ENCODE data around the gene LRRC42. TPM values are rescaled to one million over a fixed set of nuclear protein-coding genes. Genes with fewer than 3 reads are reported as not detected.
"Not testable (repeated sequence)": the region's sequence is repeated elsewhere in the genome, so short reads cannot be mapped to it uniquely, and the experiment has no call there.

LRRC42 gene
- total and polyA plus RNA-seq, 4 donors, result 9.8 to 14.8 (median 10.9) TPM

DNA sequence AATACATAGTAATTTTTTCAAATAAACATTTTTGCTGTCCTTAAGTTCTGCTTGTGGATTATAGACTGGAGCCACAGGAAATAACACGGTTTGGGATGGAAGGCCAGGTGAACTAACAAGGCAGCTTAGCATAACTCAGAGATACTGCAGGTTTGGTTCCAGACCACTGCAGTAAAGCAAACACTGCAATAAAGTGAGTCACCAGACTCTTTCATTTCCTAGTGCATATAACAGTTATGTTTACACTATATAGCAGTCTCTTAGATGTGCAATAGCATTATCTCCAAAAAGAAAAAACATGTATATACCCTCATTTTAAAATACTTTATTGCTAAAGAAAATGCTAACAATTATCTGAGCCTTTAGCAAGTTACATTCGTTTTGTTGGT lies 22.0 kb downstream of the LRRC42 start:
- Histone ChIP-seq H3K9ac (ENCODE audit: low read depth in 1 of 2, low read length in 2 of 2) (no peak overlapping the region), H3K4me3 (ENCODE audit: low read depth in 1 of 3, low read length in 3 of 3) (no peak overlapping the region), H3K27me3 (ENCODE audit: control insufficient read depth in 4 of 4, insufficient read depth in 4 of 4, low read length in 3 of 4) (no peaks in the 10 kb centered on the region), H3K4me1 (ENCODE audit: control insufficient read depth in 4 of 4, insufficient read depth in 4 of 4, low read length in 3 of 4) (peaks cover 7 to 29% (median 23%) of the 10 kb centered on the region in 4 donors), H3K9me3 (ENCODE audit: control insufficient read depth in 4 of 4, low read length in 3 of 4) (no peaks in the 10 kb centered on the region), H3K27ac (ENCODE audit: low read depth in 1 of 2, low read length in 2 of 2) (no peak overlapping the region), H3K36me3 (ENCODE audit: control insufficient read depth in 4 of 4, insufficient read depth in 3 of 4, low read depth in 1 of 4, low read length in 3 of 4) (peaks cover 5 to 10% (median 8%) of the 10 kb centered on the region in 4 donors)
- TF ChIP-seq JUND (IDR thresholded peaks at IDR 0.05), result peak in 1 of 2 donors; percentile 15
- TF ChIP-seq, protein P1, sequence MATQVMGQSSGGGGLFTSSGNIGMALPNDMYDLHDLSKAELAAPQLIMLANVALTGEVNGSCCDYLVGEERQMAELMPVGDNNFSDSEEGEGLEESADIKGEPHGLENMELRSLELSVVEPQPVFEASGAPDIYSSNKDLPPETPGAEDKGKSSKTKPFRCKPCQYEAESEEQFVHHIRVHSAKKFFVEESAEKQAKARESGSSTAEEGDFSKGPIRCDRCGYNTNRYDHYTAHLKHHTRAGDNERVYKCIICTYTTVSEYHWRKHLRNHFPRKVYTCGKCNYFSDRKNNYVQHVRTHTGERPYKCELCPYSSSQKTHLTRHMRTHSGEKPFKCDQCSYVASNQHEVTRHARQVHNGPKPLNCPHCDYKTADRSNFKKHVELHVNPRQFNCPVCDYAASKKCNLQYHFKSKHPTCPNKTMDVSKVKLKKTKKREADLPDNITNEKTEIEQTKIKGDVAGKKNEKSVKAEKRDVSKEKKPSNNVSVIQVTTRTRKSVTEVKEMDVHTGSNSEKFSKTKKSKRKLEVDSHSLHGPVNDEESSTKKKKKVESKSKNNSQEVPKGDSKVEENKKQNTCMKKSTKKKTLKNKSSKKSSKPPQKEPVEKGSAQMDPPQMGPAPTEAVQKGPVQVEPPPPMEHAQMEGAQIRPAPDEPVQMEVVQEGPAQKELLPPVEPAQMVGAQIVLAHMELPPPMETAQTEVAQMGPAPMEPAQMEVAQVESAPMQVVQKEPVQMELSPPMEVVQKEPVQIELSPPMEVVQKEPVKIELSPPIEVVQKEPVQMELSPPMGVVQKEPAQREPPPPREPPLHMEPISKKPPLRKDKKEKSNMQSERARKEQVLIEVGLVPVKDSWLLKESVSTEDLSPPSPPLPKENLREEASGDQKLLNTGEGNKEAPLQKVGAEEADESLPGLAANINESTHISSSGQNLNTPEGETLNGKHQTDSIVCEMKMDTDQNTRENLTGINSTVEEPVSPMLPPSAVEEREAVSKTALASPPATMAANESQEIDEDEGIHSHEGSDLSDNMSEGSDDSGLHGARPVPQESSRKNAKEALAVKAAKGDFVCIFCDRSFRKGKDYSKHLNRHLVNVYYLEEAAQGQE (IDR thresholded peaks at IDR 0.05), result no peak
- no peak for DNase-seq (ENCODE audit: low spot score)
- 52% methylated on average over 2 of the region's 2 CpGs for WGBS

- not testable (repeated sequence) for H3K36me3 ChIP-seq (ENCODE audit: control insufficient read depth in 4 of 4, insufficient read depth in 3 of 4, low read depth in 1 of 4, low read length in 3 of 4); H3K27me3 ChIP-seq (ENCODE audit: control insufficient read depth in 4 of 4, insufficient read depth in 4 of 4, low read length in 3 of 4); H3K9me3 ChIP-seq (ENCODE audit: control insufficient read depth in 4 of 4, low read length in 3 of 4); H3K9ac ChIP-seq (ENCODE audit: low read depth in 1 of 2, low read length in 2 of 2); H3K4me3 ChIP-seq (ENCODE audit: low read depth in 1 of 3, low read length in 3 of 3); H3K27ac ChIP-seq (ENCODE audit: low read depth in 1 of 2, low read length in 2 of 2); DNase-seq (ENCODE audit: low spot score)
- H3K4me1 ChIP-seq (ENCODE audit: control insufficient read depth in 4 of 4, insufficient read depth in 4 of 4, low read length in 3 of 4), result peaks cover 7 to 29% (median 23%) of the 10 kb centered on the region in 4 donors
- 96% methylated on average over 2 of the region's 2 CpGs for WGBS
Measured at GRCh38 chr1:53969323-53969722, 23.2 kb downstream of the LRRC42 start.

DNA sequence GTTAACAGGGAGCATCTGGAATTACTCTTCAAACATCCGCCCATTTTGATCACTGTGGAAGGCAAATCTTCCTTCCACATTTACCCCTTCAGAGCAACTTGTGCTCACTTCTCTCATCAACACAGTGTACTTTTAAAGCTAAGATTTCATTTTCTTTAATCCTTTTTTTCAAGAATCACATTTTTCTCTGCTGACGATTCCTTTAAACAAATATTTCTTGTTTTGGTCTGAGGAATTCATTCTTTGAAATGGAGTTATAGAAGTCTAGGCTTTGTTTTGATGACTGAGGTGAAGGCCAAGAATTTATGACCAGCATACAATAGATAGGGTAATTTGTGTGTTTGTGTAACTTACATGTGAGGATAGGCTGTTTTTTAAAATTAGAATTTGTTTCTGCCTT lies 25.6 kb downstream of the LRRC42 start:
- H3K36me3 ChIP-seq (ENCODE audit: control insufficient read depth in 4 of 4, insufficient read depth in 3 of 4, low read depth in 1 of 4, low read length in 3 of 4), result peaks cover 2 to 6% (median 3%) of the 10 kb centered on the region in 4 donors
- H3K27me3 ChIP-seq (ENCODE audit: control insufficient read depth in 4 of 4, insufficient read depth in 4 of 4, low read length in 3 of 4), result no peaks in the 10 kb centered on the region
- H3K4me1 ChIP-seq (ENCODE audit: control insufficient read depth in 4 of 4, insufficient read depth in 4 of 4, low read length in 3 of 4), result peaks cover 6 to 19% (median 14%) of the 10 kb centered on the region in 4 donors
- 88% methylated on average over 2 of the region's 2 CpGs for WGBS
- TF ChIP-seq, protein P2, sequence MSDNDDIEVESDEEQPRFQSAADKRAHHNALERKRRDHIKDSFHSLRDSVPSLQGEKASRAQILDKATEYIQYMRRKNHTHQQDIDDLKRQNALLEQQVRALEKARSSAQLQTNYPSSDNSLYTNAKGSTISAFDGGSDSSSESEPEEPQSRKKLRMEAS (IDR thresholded peaks at IDR 0.05), result no peak
- H3K9me3 ChIP-seq (ENCODE audit: control insufficient read depth in 4 of 4, low read length in 3 of 4), result no peaks in the 10 kb centered on the region
- no peak overlapping the region for H3K27ac ChIP-seq (ENCODE audit: low read depth in 1 of 2, low read length in 2 of 2)
- H3K4me3 ChIP-seq (ENCODE audit: low read depth in 1 of 3, low read length in 3 of 3), result no peak overlapping the region
- no peak for DNase-seq (ENCODE audit: low spot score)
- H3K9ac ChIP-seq (ENCODE audit: low read depth in 1 of 2, low read length in 2 of 2), result no peak overlapping the region

DNA sequence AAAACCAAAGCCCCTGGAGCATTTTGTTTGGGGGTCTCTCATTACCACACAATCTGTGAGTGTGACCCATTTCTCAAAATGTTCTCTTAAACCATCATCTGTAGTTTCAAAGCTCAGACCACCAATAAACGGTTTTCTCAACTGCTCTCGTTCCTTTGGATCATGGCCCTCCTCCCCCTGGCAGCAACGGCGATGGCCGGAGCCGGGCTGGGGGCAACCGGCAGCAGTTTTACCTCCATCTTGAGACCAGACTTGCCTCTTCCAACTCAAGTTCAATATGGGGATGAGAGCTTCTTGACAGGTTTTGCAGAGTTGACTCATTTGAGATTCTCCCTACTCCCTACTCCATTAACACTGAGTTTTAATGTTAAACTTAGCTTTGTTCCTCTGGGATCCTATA lies 29.7 kb downstream of the LRRC42 start:
- TF ChIP-seq ZBTB33 (IDR thresholded peaks at IDR 0.05), result no peak
- no peak for TF ChIP-seq NR2F2 (IDR thresholded peaks at IDR 0.05)
- TF ChIP-seq HNF4G (IDR thresholded peaks at IDR 0.05), result no peak
- TF ChIP-seq GABPA (IDR thresholded peaks at IDR 0.05 in 1 of 2, conservative IDR thresholded peaks at IDR 0.05 in 1 of 2), result no peak
- TF ChIP-seq HNF4A (conservative IDR thresholded peaks at IDR 0.05), result no peak
- TF ChIP-seq TAF1 (conservative IDR thresholded peaks at IDR 0.05), result no peak
- TF ChIP-seq, protein P1 (IDR thresholded peaks at IDR 0.05), result no peak
- TF ChIP-seq ATF3 (IDR thresholded peaks at IDR 0.05), result no peak

More for the DNA sequence above, 29.7 kb downstream of the LRRC42 start:
- Histone ChIP-seq H3K27me3 (ENCODE audit: control insufficient read depth in 4 of 4, insufficient read depth in 4 of 4, low read length in 3 of 4) (no peaks in the 10 kb centered on the region), H3K36me3 (ENCODE audit: control insufficient read depth in 4 of 4, insufficient read depth in 3 of 4, low read depth in 1 of 4, low read length in 3 of 4) (peaks cover 0 to 2% (median 0%) of the 10 kb centered on the region in 4 donors), H3K9ac (ENCODE audit: low read depth in 1 of 2, low read length in 2 of 2) (no peak overlapping the region), H3K4me1 (ENCODE audit: control insufficient read depth in 4 of 4, insufficient read depth in 4 of 4, low read length in 3 of 4) (peaks cover 0 to 3% (median 0%) of the 10 kb centered on the region in 4 donors), H3K4me3 (ENCODE audit: low read depth in 1 of 3, low read length in 3 of 3) (no peak overlapping the region), H3K27ac (ENCODE audit: low read depth in 1 of 2, low read length in 2 of 2) (no peak overlapping the region), H3K9me3 (ENCODE audit: control insufficient read depth in 4 of 4, low read length in 3 of 4) (no peaks in the 10 kb centered on the region)
- DNase-seq (ENCODE audit: low spot score), result no peak
- 98% methylated on average over 7 of the region's 7 CpGs for WGBS
